Effector memory CD4-positive, alpha-beta T cell (primary cell): ENCODE measurements around the gene FKBP11.

Experiments used
- DNase-seq, 3 donors: peaks; one replicate each; pipeline ENCODE4 v3.0.0-alpha.2; 2020
- H3K27ac ChIP-seq: 2 replicates; pipeline ENCODE4 v1.7.0; 2013; ENCODE audit warnings: mild to moderate bottlenecking, low read length, moderate library complexity; ENCODE audit not compliant: insufficient read depth, poor library complexity, severe bottlenecking
- H3K27me3 ChIP-seq: replicated peaks from 2 replicates; pipeline ENCODE4 v1.7.0; 2013; ENCODE audit warnings: mild to moderate bottlenecking, low read length; ENCODE audit not compliant: insufficient read depth, control insufficient read depth, poor library complexity, severe bottlenecking
- H3K36me3 ChIP-seq: 2 replicates; pipeline ENCODE4 v1.7.0; 2013; ENCODE audit warnings: mild to moderate bottlenecking, low read length, moderate library complexity; ENCODE audit not compliant: control insufficient read depth, insufficient read depth
- H3K4me1 ChIP-seq: 2 replicates; pipeline ENCODE4 v1.7.0; 2013; ENCODE audit warnings: low read length, mild to moderate bottlenecking; ENCODE audit not compliant: control insufficient read depth, insufficient read depth, poor library complexity, severe bottlenecking
- H3K4me3 ChIP-seq: 2 replicates; pipeline ENCODE4 v1.7.0; 2013; ENCODE audit warnings: low read length, low read depth, mild to moderate bottlenecking; ENCODE audit not compliant: insufficient read depth, poor library complexity, severe bottlenecking
- H3K9me3 ChIP-seq: 2 replicates; pipeline ENCODE4 v1.7.0; 2013; ENCODE audit warnings: mild to moderate bottlenecking, low read length, moderate library complexity; ENCODE audit not compliant: control insufficient read depth

Gene FKBP11

DNA sequence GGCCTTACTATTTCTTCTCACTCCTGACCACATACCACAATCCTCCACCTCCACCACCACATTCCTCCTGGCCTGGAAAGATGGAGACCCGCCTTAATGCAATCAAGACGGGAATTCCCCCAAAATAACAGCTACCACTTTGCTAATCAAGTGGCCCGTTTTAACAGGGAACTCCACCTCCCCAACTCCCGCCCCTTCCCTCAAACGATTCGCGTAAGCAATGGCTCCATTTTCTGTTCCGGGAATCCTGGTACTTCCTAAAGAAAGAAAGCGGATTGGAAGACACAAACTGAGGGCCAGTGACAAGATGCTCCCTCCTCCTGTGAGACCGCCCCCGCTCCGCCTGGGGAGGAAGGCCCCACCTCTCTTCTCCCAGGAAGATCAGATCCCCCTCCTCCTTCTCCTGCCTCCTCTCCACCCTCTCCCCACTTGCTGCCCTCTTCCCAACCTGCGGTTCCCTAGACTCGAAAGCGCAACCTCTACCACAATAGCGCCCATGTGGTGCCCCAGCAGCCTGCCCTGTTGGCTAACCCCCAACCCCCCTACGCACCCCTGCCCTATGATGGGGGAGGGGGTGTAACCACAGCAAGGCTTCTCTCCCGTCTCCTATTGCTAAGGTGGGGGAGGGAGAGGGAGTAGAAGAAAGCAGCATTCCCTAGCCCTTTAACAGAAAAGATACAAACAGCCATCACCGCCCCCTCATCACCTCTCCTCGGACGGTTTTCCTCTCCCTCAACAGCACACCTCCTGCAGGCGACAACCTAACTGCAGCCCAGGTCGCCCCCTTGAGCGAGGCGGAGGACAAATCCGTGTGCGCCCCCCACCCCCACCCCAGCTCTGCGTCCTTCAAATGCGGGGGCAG is 31.2 kb upstream of the FKBP11 start:
- Histone ChIP-seq H3K27ac (peak overlapping the region; percentile 73), H3K4me1 (peaks cover 22% of the 10 kb centered on the region), H3K36me3 (peaks cover 7% of the 10 kb centered on the region), H3K27me3 (no peaks in the 10 kb centered on the region), H3K4me3 (peak overlapping the region; percentile 91), H3K9me3 (no peaks in the 10 kb centered on the region)
- peak in 2 of 3 donors; percentile 33 to 40 for DNase-seq

DNA sequence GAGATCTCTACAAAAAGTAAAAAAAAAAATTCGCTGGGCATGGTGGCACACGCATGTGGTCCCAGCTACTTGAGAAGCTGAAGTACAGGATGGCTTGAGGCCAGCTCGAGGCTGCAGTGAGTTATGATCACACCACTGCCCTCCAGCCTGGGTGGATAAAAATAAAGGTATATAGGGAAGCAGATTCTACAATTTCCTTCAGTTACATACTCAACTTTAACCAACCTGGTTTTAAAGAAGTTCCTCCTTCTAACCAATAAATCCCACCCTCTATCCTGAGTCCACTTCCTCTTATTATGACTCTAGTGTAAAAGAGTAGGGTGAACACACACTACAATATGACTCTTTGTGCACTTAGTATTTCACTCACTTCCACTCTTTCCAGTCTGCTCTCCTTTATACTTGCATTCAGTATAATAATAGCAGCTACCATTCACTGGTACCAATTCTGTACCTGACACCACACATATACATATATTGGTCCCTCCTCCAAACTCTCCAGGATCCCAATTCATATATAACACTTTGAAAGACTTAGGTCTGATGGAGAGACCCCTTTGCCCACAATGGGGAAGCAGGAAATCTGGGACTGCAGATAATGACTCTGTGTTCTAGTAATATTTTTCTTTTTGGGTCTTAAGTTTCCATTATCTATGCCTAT is 29.7 kb upstream of the FKBP11 start:
- Histone ChIP-seq H3K4me3 (no peak overlapping the region), H3K9me3 (no peaks in the 10 kb centered on the region), H3K4me1 (peaks cover 22% of the 10 kb centered on the region), H3K36me3 (peaks cover 7% of the 10 kb centered on the region), H3K27ac (no peak overlapping the region), H3K27me3 (no peaks in the 10 kb centered on the region)
- DNase-seq, result no peak

DNA sequence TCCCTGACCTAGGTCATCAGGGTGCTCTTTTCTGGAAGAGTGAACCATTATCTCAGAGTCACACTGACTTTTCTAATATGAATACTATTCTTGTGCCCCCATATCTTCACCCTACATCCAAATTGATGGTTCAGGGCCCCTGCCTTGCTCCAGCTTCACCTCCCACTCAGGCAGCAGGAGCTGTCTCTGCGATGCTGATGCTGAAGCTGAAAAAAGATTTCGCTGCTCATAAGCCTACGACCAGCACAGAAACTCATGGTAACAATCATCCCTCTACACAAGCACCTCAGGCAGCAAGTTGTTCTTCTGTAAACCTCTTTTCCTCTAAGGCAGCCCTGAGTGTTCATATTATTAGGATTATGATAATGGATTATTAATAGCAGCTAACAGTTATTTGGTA is 28.8 kb upstream of the FKBP11 start:
- no peak overlapping the region for H3K4me3 ChIP-seq
- H3K9me3 ChIP-seq, result no peaks in the 10 kb centered on the region
- no peak overlapping the region for H3K27ac ChIP-seq
- peaks cover 22% of the 10 kb centered on the region for H3K4me1 ChIP-seq
- H3K36me3 ChIP-seq, result peaks cover 7% of the 10 kb centered on the region
- no peaks in the 10 kb centered on the region for H3K27me3 ChIP-seq
- no peak for DNase-seq

DNA sequence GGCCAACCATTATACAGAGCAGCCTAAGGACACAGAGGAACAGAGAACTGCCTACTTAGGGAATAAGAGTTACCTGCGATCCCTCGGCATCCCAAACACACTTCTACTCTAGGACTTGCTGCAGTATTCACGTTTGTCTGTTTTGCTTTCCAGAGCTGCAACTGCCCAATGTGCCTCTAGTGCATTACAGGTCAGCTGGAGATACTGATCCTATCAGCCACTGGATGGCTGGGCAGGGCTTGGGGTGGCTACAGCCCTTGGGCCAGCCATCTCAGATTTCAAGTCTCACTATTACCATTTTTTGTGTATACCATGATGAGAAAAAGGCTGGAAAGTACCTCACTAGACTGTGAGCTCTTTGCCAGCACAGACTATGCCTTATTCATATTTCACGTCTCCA is 27.4 kb upstream of the FKBP11 start:
- no peak overlapping the region for H3K27ac ChIP-seq
- no peak for DNase-seq
- H3K27me3 ChIP-seq, result no peaks in the 10 kb centered on the region
- no peaks in the 10 kb centered on the region for H3K9me3 ChIP-seq
- H3K4me1 ChIP-seq, result peaks cover 19% of the 10 kb centered on the region
- no peak overlapping the region for H3K4me3 ChIP-seq
- peaks cover 7% of the 10 kb centered on the region for H3K36me3 ChIP-seq

DNA sequence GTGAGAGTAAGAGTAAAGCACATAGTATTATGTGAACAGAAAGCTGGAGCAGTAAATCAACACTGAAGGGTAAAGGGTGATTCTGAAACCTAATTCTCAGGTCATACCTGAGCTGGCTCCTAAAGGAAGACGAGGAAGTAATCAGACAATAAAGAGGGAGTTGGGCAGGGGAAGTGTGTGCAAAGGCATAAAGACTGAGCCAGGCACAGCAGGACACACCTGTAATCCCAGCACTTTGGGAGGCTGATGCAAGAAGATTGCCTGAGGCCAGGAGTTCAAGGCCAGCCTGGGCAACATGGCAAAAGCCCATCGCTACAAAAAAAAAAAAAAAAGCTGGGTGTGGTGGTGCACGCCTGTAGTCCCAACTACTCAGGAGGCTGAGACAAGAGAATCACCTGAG is 22.4 kb upstream of the FKBP11 start:
- Histone ChIP-seq H3K36me3 (peaks cover 4% of the 10 kb centered on the region), H3K4me1 (no peaks in the 10 kb centered on the region), H3K9me3 (no peaks in the 10 kb centered on the region), H3K27me3 (no peaks in the 10 kb centered on the region), H3K27ac (no peak overlapping the region), H3K4me3 (no peak overlapping the region)
- DNase-seq, result no peak

DNA sequence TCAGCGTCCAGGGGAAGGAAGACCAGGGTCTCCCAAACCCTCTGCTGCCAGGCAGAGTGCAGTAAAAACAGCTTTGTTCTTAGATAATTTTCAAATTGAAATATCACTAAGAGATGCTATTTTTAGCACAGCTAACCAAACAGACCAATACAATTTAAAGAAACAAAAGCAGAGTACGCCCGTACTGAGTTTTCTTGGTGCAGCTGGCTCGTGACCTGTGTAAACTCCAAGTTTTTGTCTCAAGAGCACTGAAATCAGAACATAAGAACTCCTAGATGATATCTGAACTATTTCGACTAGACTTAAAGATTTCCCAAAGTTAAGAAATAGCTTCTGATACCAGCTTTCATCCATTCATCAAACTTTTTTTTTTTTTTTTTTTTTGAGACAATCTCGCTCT is 21.7 kb upstream of the FKBP11 start:
- H3K27me3 ChIP-seq, result no peaks in the 10 kb centered on the region
- no peak overlapping the region for H3K27ac ChIP-seq
- H3K36me3 ChIP-seq, result peaks cover under 1% of the 10 kb centered on the region
- H3K4me1 ChIP-seq, result no peaks in the 10 kb centered on the region
- no peak for DNase-seq
- H3K9me3 ChIP-seq, result no peaks in the 10 kb centered on the region
- no peak overlapping the region for H3K4me3 ChIP-seq

DNA sequence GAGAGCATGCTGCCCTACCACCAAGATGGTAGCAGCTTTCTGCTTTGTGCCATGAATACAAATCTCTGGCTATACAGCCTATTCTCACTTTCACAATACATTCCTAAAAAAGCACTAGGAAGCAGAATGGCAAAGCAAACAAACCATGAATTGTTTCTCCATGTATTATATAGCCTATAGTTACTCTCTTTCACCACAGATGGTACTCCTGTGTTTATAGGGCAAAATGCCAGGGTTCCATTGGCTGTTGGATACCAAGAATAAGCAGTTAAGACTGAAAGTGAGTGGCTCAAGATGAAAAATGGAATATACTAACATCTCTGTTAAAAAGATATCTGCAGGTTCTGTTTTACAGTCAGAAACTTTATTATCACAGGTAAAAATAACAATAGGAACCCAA is 20.9 kb upstream of the FKBP11 start:
- Histone ChIP-seq H3K27me3 (no peaks in the 10 kb centered on the region), H3K27ac (no peak overlapping the region), H3K4me3 (no peak overlapping the region), H3K9me3 (no peaks in the 10 kb centered on the region), H3K36me3 (no peaks in the 10 kb centered on the region), H3K4me1 (no peaks in the 10 kb centered on the region)
- no peak for DNase-seq

DNA sequence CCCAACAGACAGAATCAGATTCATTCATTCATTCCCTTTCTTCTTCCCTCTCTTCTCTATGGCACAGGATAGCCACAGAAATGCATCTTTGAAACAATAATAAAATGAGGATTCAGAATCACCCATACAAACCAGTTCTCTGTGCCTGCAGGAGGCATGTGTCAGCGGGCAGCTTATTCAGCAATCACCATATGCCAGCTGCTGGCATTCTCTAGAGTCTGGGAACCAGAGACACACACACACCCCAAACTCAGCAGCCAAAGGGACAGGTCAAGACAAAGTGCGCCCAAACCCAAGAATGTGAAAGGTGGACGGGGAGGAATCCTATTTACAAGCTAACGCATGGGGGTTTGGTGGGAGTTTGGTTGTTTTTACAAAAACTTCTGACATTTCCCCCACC is 17.9 kb upstream of the FKBP11 start:
- peaks cover 20% of the 10 kb centered on the region for H3K36me3 ChIP-seq
- H3K9me3 ChIP-seq, result no peaks in the 10 kb centered on the region
- H3K4me1 ChIP-seq, result no peaks in the 10 kb centered on the region
- H3K27ac ChIP-seq, result no peak overlapping the region
- no peak for DNase-seq
- no peak overlapping the region for H3K4me3 ChIP-seq
- no peaks in the 10 kb centered on the region for H3K27me3 ChIP-seq

DNA sequence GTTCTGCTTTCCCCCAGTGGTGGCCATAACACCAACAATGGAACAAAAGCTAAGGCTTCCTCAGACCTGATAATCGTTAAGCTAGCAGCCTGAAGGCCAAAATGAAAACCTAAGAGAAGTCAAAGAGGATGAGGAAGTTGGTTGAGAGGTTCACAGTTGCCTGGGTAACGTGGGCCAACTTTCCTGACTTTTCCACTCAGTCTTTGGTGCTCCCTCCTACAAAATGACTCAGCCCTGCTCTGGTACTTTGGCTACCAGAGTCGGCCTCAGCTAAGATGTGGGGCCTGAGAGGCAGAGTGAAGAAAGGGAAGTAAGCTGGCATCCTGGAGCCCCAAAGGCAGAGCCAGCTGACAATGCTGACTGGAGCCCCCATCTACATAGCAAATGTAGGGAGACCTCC is 14.9 kb upstream of the FKBP11 start:
- Histone ChIP-seq H3K27ac (no peak overlapping the region), H3K4me3 (no peak overlapping the region), H3K27me3 (no peaks in the 10 kb centered on the region), H3K36me3 (peaks cover 26% of the 10 kb centered on the region), H3K4me1 (peaks cover 5% of the 10 kb centered on the region), H3K9me3 (no peaks in the 10 kb centered on the region)
- DNase-seq, result no peak

DNA sequence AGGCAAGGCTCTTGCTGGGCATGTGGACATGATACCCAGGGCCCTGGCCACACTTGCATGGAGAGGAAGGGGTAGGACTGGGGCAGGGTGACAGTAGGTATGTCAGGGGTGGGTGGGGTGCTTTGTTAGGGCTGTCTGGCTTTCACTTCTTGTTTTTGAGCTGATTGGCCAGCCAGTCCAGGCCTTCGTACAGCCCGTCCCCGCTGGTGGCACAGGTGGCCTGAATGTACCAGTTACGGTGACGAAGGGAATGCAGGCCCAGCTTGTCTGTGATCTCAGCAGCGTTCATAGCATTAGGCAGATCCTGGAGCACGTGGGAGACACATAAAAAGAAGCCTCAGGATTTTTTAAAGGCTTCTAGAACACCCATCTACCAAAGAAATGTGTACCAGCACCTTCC is 13.5 kb upstream of the FKBP11 start:
- DNase-seq, result no peak
- H3K27ac ChIP-seq, result no peak overlapping the region

More for the DNA sequence above, 13.5 kb upstream of the FKBP11 start:
- peaks cover 26% of the 10 kb centered on the region for H3K36me3 ChIP-seq
- H3K9me3 ChIP-seq, result no peaks in the 10 kb centered on the region
- no peaks in the 10 kb centered on the region for H3K27me3 ChIP-seq
- no peak overlapping the region for H3K4me3 ChIP-seq
- H3K4me1 ChIP-seq, result peaks cover 18% of the 10 kb centered on the region
